IMR-90 (cell line): ENCODE measurements around the gene THSD1. TPM values are rescaled to one million over a fixed set of nuclear protein-coding genes. Genes with fewer than 3 reads are reported as not detected.

ENCODE experiments used
- ATAC-seq: fragments of 200-7000 bp; cut with Tn5 transposase; 2 replicates; pipeline ENCODE4 v1.9.1; 2020; ENCODE audit warnings: low read depth, mild to moderate bottlenecking, moderate library complexity
- BruUV-seq: library from RNA; stranded (reverse); fragments of 400-500 nt; replicated peaks from 2 replicates; lab custom pipeline; 2021; lab: Mats Ljungman, UMichigan
- CTCF ChIA-PET: fragments of 300-600 bp; formaldehyde crosslinking; extraction: SDS; loops from one replicate; lab custom pipeline; 2021; ENCODE audit warnings: antibody characterized with exemption; lab: Yijun Ruan, JAX
- POLR2A ChIA-PET: fragments of 300-600 bp; sonication (Branson Sonifier 250); formaldehyde crosslinking; loops from one replicate; lab custom pipeline; 2022; ENCODE audit warnings: antibody characterized with exemption; ENCODE audit not compliant: unreplicated experiment; lab: Charles Lee
- DNase-seq: peaks from one replicate; pipeline ENCODE4 v3.0.0; 2013
- H2AFZ ChIP-seq: replicated peaks from 2 replicates; pipeline ENCODE3; 2013; ENCODE audit warnings: low read length, mild to moderate bottlenecking; ENCODE audit not compliant: poor library complexity
- H2AK5ac ChIP-seq: 2 replicates; pipeline ENCODE4 v1.6.1; 2013; ENCODE audit warnings: low read depth, low read length, inconsistent platforms
- H2AK9ac ChIP-seq: replicated peaks from 2 replicates; pipeline ENCODE3; 2013; ENCODE audit warnings: mild to moderate bottlenecking, low read depth, low read length, moderate library complexity; ENCODE audit not compliant: poor library complexity
- H2BK120ac ChIP-seq: 2 replicates; pipeline ENCODE4 v1.6.1; 2013; ENCODE audit warnings: low read depth, low read length, inconsistent platforms
- H2BK15ac ChIP-seq: 3 replicates; pipeline ENCODE4 v1.6.1; 2013; ENCODE audit warnings: low read depth, low read length, inconsistent platforms
- H2BK20ac ChIP-seq: 2 replicates; pipeline ENCODE4 v1.6.1; 2013; ENCODE audit warnings: low read depth, mild to moderate bottlenecking, inconsistent platforms, low read length, moderate library complexity
- H2BK5ac ChIP-seq: 2 replicates; pipeline ENCODE4 v1.6.1; 2013; ENCODE audit warnings: mild to moderate bottlenecking, low read depth, low read length, inconsistent platforms; ENCODE audit not compliant: poor library complexity, severe bottlenecking
- H3K14ac ChIP-seq: replicated peaks from 2 replicates; pipeline ENCODE4 v1.6.1; 2013; ENCODE audit warnings: low read depth, low read length, inconsistent platforms
- H3K18ac ChIP-seq: 2 replicates; pipeline ENCODE4 v1.6.1; 2013; ENCODE audit warnings: low read depth, low read length, control low read depth
- H3K23ac ChIP-seq: 2 replicates; pipeline ENCODE4 v1.6.1; 2013; ENCODE audit warnings: low read depth, low read length, inconsistent platforms
- H3K27ac ChIP-seq: 2 replicates; pipeline ENCODE4 v1.5.1; 2013; ENCODE audit warnings: mild to moderate bottlenecking, control low read depth, low read length; ENCODE audit not compliant: insufficient read depth
- H3K27me3 ChIP-seq: 2 replicates; pipeline ENCODE4 v1.6.1; 2013; ENCODE audit warnings: low read length; ENCODE audit not compliant: control insufficient read depth, insufficient read depth
- H3K36me3 ChIP-seq: 2 replicates; pipeline ENCODE4 v1.6.1; 2013; ENCODE audit warnings: low read length, mixed read lengths; ENCODE audit not compliant: control insufficient read depth, insufficient read depth
- H3K4ac ChIP-seq: 2 replicates; pipeline ENCODE4 v1.6.1; 2013; ENCODE audit warnings: low read depth, low read length, inconsistent platforms
- H3K4me1 ChIP-seq: 2 replicates; pipeline ENCODE4 v1.6.1; 2013; ENCODE audit warnings: low read length, mixed read lengths; ENCODE audit not compliant: control insufficient read depth, insufficient read depth
- H3K4me2 ChIP-seq: 2 replicates; pipeline ENCODE4 v1.6.1; 2013; ENCODE audit warnings: low read depth, mild to moderate bottlenecking, control low read depth, low read length, moderate library complexity
- H3K4me3 ChIP-seq: 2 replicates; pipeline ENCODE4 v1.5.1; 2013; ENCODE audit warnings: low read depth, mild to moderate bottlenecking, control low read depth, low read length, moderate library complexity; ENCODE audit not compliant: insufficient read depth
- H3K56ac ChIP-seq: 2 replicates; pipeline ENCODE4 v1.6.1; 2013; ENCODE audit warnings: low read length, inconsistent platforms; ENCODE audit not compliant: insufficient read depth; ENCODE audit errors: extremely low read depth
- H3K79me1 ChIP-seq, 2 experiments: 2 replicates each; pipeline ENCODE4 v1.6.1; 2013; ENCODE audit warnings: low read length in 2 of 2, inconsistent platforms in 1 of 2, low read depth in 1 of 2
- H3K9ac ChIP-seq: 2 replicates; pipeline ENCODE4 v1.6.1; 2013; ENCODE audit warnings: low read depth, low read length, control low read depth
- H3K9me1 ChIP-seq: 2 replicates; pipeline ENCODE4 v1.6.1; 2013; ENCODE audit warnings: low read length, inconsistent platforms; ENCODE audit not compliant: insufficient read depth
- H3K9me3 ChIP-seq: 2 replicates; pipeline ENCODE4 v1.6.1; 2013; ENCODE audit warnings: low read length; ENCODE audit not compliant: control insufficient read depth, insufficient read depth
- H4K20me1 ChIP-seq: 2 replicates; pipeline ENCODE4 v1.6.1; 2013; ENCODE audit warnings: low read length, inconsistent platforms; ENCODE audit not compliant: insufficient read depth
- H4K5ac ChIP-seq: 2 replicates; pipeline ENCODE4 v1.6.1; 2013; ENCODE audit warnings: mild to moderate bottlenecking, low read depth, low read length, control low read depth
- H4K8ac ChIP-seq, 2 experiments: 2 replicates each; pipeline ENCODE4 v1.6.1; 2013; ENCODE audit warnings: low read depth in 2 of 2, low read length in 2 of 2, control low read depth in 1 of 2, inconsistent platforms in 1 of 2
- H4K91ac ChIP-seq: 2 replicates; pipeline ENCODE4 v1.6.1; 2013; ENCODE audit warnings: low read depth, low read length, inconsistent platforms; ENCODE audit not compliant: insufficient read depth
- BHLHE40 ChIP-seq: fragments of 150-350 bp; IDR thresholded peaks from 2 replicates; pipeline ENCODE4 v1.6.1; 2016; ENCODE audit warnings: mild to moderate bottlenecking, low read depth, low read length
- ELK1 ChIP-seq: fragments of 150-350 bp; IDR thresholded peaks from 2 replicates; pipeline ENCODE4 v1.6.1; 2016; ENCODE audit warnings: low read depth, mild to moderate bottlenecking, low read length, moderate library complexity, borderline replicate concordance
- MAZ ChIP-seq: IDR thresholded peaks from 2 replicates; pipeline ENCODE4 v1.6.1; 2012; ENCODE audit warnings: low read depth, mild to moderate bottlenecking, low read length, improper control_type of control experiment, moderate library complexity, borderline replicate concordance
- MXI1 ChIP-seq: IDR thresholded peaks from 2 replicates; pipeline ENCODE4 v1.6.1; 2012; ENCODE audit warnings: low read depth, mild to moderate bottlenecking, low read length, moderate library complexity, borderline replicate concordance
- POLR2A ChIP-seq: IDR thresholded peaks from 2 replicates; pipeline ENCODE4 v1.6.1; 2012; ENCODE audit warnings: mild to moderate bottlenecking, low read depth, low read length
- RFX5 ChIP-seq: IDR thresholded peaks from 2 replicates; pipeline ENCODE4 v1.8.0; 2012; ENCODE audit warnings: low read depth, mild to moderate bottlenecking, low read length, moderate library complexity
- SMC3 ChIP-seq: fragments of 150-350 bp; IDR thresholded peaks from 2 replicates; pipeline ENCODE4 v1.6.1; 2016; ENCODE audit warnings: low read depth, mild to moderate bottlenecking, antibody characterized with exemption, low read length, moderate library complexity
- USF2 ChIP-seq: fragments of 150-350 bp; IDR thresholded peaks from 2 replicates; pipeline ENCODE4 v1.6.1; 2017; ENCODE audit warnings: mild to moderate bottlenecking, antibody characterized with exemption, low read length, low read depth
- WGBS, 2 experiments: methylation state at CpG; one replicate each; pipeline versions ENCODE4 v1.1.5 to v1.1.7; 2013; ENCODE audit warnings: missing lambda C conversion rate in 2 of 2; ENCODE audit not compliant: insufficient read length in 1 of 2; ENCODE audit errors: extremely low coverage in 2 of 2; 5-methylcytosine and 5-hydroxymethylcytosine counted together
- dilution Hi-C: fragments of 300-500 bp; cut with HindIII; formaldehyde crosslinking; loops from one replicate; pipeline ENCODE4 v1.14.3; 2018; ENCODE audit warnings: low sequenced_read_pairs; ENCODE audit not compliant: unreplicated experiment
- in situ Hi-C: fragments of 300-500 bp; cut with MboI; formaldehyde crosslinking; loops from 3 replicates; pipeline ENCODE4 v1.14.3; 2019; ENCODE audit warnings: low sequenced_read_pairs, inconsistent platforms, mixed read lengths
- intact Hi-C: fragments of 100-400 bp; cut with micrococcal nuclease; formaldehyde crosslinking; loops from 2 replicates; pipeline ENCODE4 v1.10.0; 2022
- polyA plus RNA-seq, 3 experiments: library from polyadenylated mRNA; depleted of rRNA; stranded (reverse); fragments of >200 nt; gene quantifications; 2 replicates each; pipeline ENCODE4 v1.2.3, GENCODE V29; 2012; ENCODE audit warnings: low replicate concordance in 1 of 3
- total RNA-seq: library from RNA; depleted of rRNA; stranded (reverse); fragments of >200 nt; gene quantifications from 2 replicates; pipeline ENCODE4 v1.2.3, GENCODE V29; 2012

The THSD1 gene
- total and polyA plus RNA-seq, 2 of the 4 experiments (the other 2 are of a cell fraction): 12.1 to 19.0 TPM

- no peak for TF ChIP-seq BHLHE40
- no peak for TF ChIP-seq SMC3
Measured at GRCh38 chr13:52449331-52450011, 43.5 kb upstream of the THSD1 start (continued).

GRCh38 chr13:52447815-52448552, 42.0 kb upstream of the THSD1 start:
- Histone ChIP-seq H2BK20ac (no peak overlapping the region), H3K23ac (no peak overlapping the region), H3K9me3 (no peaks in the 10 kb centered on the region), H2AK5ac (no peak overlapping the region), H4K5ac (no peak overlapping the region), H3K36me3 (peaks cover 2% of the 10 kb centered on the region; the same call in 1 of the 2 replicates), H2BK120ac (no peak overlapping the region), H4K8ac (no peak overlapping the region), H3K27ac (no peak overlapping the region), H3K79me1 (peaks cover 20 to 32% of the 10 kb centered on the region in 2 experiments), H3K27me3 (no peaks in the 10 kb centered on the region), H3K4me2 (no peak overlapping the region), H3K9ac (no peak overlapping the region), H3K4ac (no peak overlapping the region), H3K14ac (no peak overlapping the region), H3K4me3 (no peak overlapping the region), H2BK15ac (no peak overlapping the region), H3K9me1 (peaks cover 11% of the 10 kb centered on the region), H4K20me1 (peaks cover 5% of the 10 kb centered on the region; the same call in 1 of the 2 replicates), H4K91ac (no peak overlapping the region), H2BK5ac (no peak overlapping the region), H3K4me1 (peaks cover 7% of the 10 kb centered on the region), H3K18ac (no peak overlapping the region), H3K56ac (no peak overlapping the region), H2AK9ac (no peak overlapping the region), H2AFZ (no peak overlapping the region)
- ChIA-PET POLR2A (no interaction called here), CTCF (no interaction called here)
- dilution Hi-C loops (no loop called here), intact Hi-C loops (loop anchor here (2.0 kb wide), 1 partner anchor 15 kb away; no protein-coding TSS in a partner anchor), in situ Hi-C loops (no loop called here)
- no CpG with 5 or more reads among the region's 5 CpGs for WGBS, 2 experiments
- ATAC-seq: no peak
- DNase-seq: no peak
- no TSS peak for BruUV-seq
- TF ChIP-seq USF2 (no peak), ELK1 (no peak), MXI1 (no peak), MAZ (no peak), POLR2A (no peak), RFX5 (no peak)
